Stimulated activated memory B cell treated with anti-CD40 and anti-IgM and Interleukin-4, amounts not matched to agents 10 μg/mL and 1 μg/mL and 100 μg/mL, for 72 hours (primary cell): Measurements from ENCODE around the gene CPD.
A peak's percentile ranks its signal among the peaks of the same experiment; 100 is the strongest.

Source experiments
- ATAC-seq: fragments of 150-1000 bp; cut with Tn5 transposase; 2 replicates; pipeline ENCODE4 v1.10.0; 2021
- H3K27ac Mint-ChIP-seq: one replicate; pipeline ENCODE4 v1.8.0; 2022; ENCODE audit warnings: mild to moderate bottlenecking, mixed read lengths
- H3K27me3 Mint-ChIP-seq: one replicate; pipeline ENCODE4 v1.8.0; 2022; ENCODE audit warnings: mixed read lengths
- H3K36me3 Mint-ChIP-seq: one replicate; pipeline ENCODE4 v1.8.0; 2022; ENCODE audit warnings: mixed read lengths
- H3K4me1 Mint-ChIP-seq: one replicate; pipeline ENCODE4 v1.8.0; 2022; ENCODE audit warnings: mixed read lengths
- H3K4me3 Mint-ChIP-seq: one replicate; pipeline ENCODE4 v1.8.0; 2022; ENCODE audit warnings: mild to moderate bottlenecking, moderate library complexity, mixed read lengths
- H3K9me3 Mint-ChIP-seq: one replicate; pipeline ENCODE4 v1.8.0; 2022; ENCODE audit warnings: mixed read lengths

CPD gene

DNA sequence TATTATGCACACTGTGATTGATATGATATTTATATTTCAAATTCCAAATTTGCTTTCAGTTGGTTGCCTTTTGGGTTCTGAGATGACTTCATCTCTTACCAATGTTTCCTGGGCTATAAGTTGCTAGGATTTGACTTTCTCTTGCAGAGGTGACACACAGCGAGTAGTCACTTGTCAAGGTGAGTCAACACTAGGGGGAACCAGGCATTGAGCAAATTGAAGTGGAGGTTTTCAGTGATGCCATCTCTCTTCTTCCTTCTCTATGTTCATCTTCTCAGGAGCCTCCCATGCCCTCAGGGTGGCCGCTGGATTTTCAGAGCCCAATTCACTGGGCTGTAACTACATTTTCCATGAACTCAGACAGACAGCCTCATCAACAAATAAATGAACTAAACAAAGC, 6.0 kb upstream of the CPD start:
- Mint-ChIP-seq H3K36me3 (no peaks in the 10 kb centered on the region), H3K27ac (no peak overlapping the region), H3K9me3 (no peaks in the 10 kb centered on the region), H3K27me3 (peaks cover 43% of the 10 kb centered on the region), H3K4me3 (no peak overlapping the region), H3K4me1 (no peaks in the 10 kb centered on the region)
- no peak for ATAC-seq

DNA sequence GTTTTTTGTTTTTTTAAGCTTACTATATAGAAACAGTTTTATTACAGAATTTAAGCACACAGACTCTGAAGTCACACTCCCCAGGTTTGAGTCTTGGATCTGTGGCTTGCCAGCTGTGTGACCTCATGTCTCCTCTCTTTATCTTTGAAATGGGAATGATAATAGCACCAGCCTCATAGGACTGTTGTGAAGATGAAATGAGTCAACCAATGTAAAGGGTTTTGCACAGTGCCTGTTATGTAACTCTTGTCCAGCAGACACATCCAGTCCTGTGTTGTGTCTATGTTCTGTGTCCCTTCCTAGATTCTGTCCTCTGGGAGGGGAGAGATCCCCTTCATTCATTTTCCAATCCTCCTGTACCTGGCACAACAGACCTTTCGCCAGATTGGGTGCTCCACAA, 3.1 kb upstream of the CPD start:
- H3K36me3 Mint-ChIP-seq: no peaks in the 10 kb centered on the region
- H3K27ac Mint-ChIP-seq: no peak overlapping the region
- no peak for ATAC-seq
- H3K9me3 Mint-ChIP-seq: no peaks in the 10 kb centered on the region
- H3K27me3 Mint-ChIP-seq: peaks cover 62% of the 10 kb centered on the region
- no peak overlapping the region for H3K4me3 Mint-ChIP-seq
- peaks cover 21% of the 10 kb centered on the region for H3K4me1 Mint-ChIP-seq

DNA sequence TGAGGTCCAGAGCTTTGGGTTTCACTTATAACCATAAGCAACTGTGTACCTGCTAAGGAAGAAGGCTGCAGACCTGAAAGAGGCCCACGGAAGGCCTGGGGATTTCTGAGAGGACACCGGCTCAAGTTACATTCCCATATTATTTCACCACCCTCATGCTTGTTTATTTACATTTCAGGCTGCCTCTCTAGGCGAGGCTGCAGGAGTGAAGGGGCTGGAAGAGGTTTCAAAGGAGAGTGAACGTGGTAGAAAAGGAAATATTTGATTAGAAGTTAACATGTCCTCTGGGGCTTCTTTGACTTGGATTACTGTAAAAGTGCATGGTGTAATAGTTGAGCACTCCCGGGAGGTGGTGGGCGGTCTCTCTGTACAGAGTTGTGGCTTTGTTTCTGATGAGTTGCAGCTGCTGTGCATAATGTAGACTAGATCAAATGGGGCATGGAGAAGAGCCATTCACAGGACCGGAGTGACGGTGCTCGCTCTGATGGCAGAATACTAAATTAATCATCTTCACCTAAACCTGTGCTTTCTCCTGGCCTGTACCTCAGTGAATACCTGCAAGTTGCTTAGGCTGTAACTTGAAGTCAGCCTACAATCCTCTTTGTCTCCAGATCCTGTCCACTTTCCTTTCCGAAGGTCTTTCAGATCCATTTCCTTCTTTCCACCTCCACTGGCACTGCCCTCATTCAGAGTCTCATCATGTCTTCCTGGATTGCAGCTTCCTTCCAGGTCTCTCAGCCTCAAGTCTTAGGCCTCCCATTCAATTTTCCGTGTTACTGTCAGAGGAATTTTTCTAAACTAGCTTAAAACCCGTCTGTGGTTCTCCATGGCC, 1.9 kb upstream of the CPD start:
- Mint-ChIP-seq H3K27me3 (peaks cover 72% of the 10 kb centered on the region), H3K9me3 (no peaks in the 10 kb centered on the region), H3K36me3 (no peaks in the 10 kb centered on the region), H3K27ac (no peak overlapping the region), H3K4me3 (no peak overlapping the region), H3K4me1 (peaks cover 23% of the 10 kb centered on the region)
- ATAC-seq: no peak

DNA sequence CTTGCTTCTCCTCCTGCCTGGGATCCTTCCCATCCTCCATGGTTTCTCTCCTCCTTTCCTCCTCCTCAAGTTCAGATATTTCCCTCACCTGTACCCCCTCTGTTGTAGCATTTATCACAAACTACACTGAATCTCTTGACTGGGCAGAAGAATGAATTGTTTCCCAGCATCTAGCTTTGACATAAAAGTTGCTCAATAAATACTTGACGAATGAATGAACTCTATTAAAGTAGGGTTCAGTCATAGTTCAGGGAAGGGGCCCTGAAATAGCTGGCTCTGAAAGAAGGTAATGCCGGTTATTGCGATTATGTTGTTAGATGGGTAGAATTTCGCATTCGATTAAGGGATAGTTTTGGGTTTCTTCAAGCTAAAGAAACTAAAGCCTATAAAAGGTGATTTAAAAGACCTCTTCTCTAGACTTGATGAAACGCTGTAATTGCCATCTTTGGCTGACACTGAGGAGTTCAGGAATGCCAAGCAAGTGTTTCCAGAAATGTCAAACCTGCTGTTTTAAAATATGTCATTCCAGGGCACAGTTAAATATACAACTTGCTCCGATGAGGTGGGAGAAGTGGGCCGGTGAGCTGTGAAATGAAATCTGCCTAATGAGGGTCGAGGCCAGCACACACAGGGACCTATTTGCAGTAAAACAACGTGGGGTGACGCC, 1.0 kb upstream of the CPD start:
- ATAC-seq: no peak
- H3K27ac Mint-ChIP-seq: no peak overlapping the region
- no peaks in the 10 kb centered on the region for H3K9me3 Mint-ChIP-seq
- H3K4me1 Mint-ChIP-seq: peaks cover 23% of the 10 kb centered on the region
- H3K36me3 Mint-ChIP-seq: no peaks in the 10 kb centered on the region
- H3K4me3 Mint-ChIP-seq: peak overlapping the region; percentile 88
- peaks cover 72% of the 10 kb centered on the region for H3K27me3 Mint-ChIP-seq

DNA sequence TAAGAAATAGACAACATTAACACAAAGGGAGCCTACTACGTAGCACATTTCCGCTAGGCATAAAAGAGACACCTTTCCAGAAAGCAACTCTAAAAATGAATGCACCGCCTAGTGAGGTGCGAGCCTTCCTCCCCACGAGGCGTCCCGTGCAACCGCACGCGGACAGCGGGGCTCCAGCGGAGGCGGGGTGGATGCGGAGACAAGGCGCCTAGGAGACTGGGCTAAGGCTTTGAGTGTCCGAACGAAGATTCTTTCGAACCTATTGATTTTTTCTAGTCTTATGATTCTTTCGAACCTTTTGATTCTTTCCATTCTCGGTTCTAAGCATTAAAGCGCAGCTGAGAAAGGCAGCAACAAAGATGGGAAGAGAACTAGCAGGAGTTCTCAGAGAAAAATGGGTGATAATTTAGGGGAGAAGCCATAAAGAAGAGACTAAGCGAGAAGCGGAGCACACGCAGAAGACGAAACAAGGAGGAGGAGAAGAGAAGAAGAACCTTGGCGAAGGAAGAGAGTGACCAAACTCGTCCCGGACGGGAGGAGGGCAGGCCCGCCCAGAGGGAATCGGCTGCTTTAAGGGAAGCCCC, 394 bp upstream of the CPD start:
- Mint-ChIP-seq H3K9me3 (no peaks in the 10 kb centered on the region), H3K36me3 (no peaks in the 10 kb centered on the region), H3K4me1 (peaks cover 23% of the 10 kb centered on the region), H3K4me3 (peak overlapping the region; percentile 88), H3K27me3 (peaks cover 72% of the 10 kb centered on the region), H3K27ac (peak overlapping the region; percentile 8)
- peak; percentile 15 for ATAC-seq

- no peaks in the 10 kb centered on the region for H3K36me3 Mint-ChIP-seq
- H3K9me3 Mint-ChIP-seq: no peaks in the 10 kb centered on the region
- H3K4me3 Mint-ChIP-seq: peak overlapping the region; percentile 88
- H3K27ac Mint-ChIP-seq: peak overlapping the region; percentile 8
- peak; percentile 10 for ATAC-seq
- H3K27me3 Mint-ChIP-seq: peaks cover 70% of the 10 kb centered on the region
- H3K4me1 Mint-ChIP-seq: peaks cover 23% of the 10 kb centered on the region
Observed at GRCh38 chr17:30379303-30379902, 676 bp downstream of the CPD start.

GRCh38 chr17:30379903-30380381, 1.2 kb downstream of the CPD start:
- no peaks in the 10 kb centered on the region for H3K9me3 Mint-ChIP-seq
- peak overlapping the region; percentile 88 for H3K4me3 Mint-ChIP-seq
- H3K27ac Mint-ChIP-seq: no peak overlapping the region
- H3K27me3 Mint-ChIP-seq: peaks cover 70% of the 10 kb centered on the region
- no peak for ATAC-seq
- peaks cover 23% of the 10 kb centered on the region for H3K4me1 Mint-ChIP-seq
- no peaks in the 10 kb centered on the region for H3K36me3 Mint-ChIP-seq

GRCh38 chr17:30380643-30381339, 2.1 kb downstream of the CPD start:
- no peak for ATAC-seq
- H3K36me3 Mint-ChIP-seq: peaks cover 7% of the 10 kb centered on the region
- H3K27me3 Mint-ChIP-seq: peaks cover 76% of the 10 kb centered on the region
- no peak overlapping the region for H3K4me3 Mint-ChIP-seq
- no peak overlapping the region for H3K27ac Mint-ChIP-seq
- H3K4me1 Mint-ChIP-seq: peaks cover 23% of the 10 kb centered on the region
- H3K9me3 Mint-ChIP-seq: no peaks in the 10 kb centered on the region

- Mint-ChIP-seq H3K4me1 (peaks cover 23% of the 10 kb centered on the region), H3K4me3 (no peak overlapping the region), H3K27ac (no peak overlapping the region), H3K9me3 (no peaks in the 10 kb centered on the region), H3K27me3 (peaks cover 80% of the 10 kb centered on the region), H3K36me3 (peaks cover 12% of the 10 kb centered on the region)
- no peak for ATAC-seq
Observed at GRCh38 chr17:30381340-30381659, 2.6 kb downstream of the CPD start.

DNA sequence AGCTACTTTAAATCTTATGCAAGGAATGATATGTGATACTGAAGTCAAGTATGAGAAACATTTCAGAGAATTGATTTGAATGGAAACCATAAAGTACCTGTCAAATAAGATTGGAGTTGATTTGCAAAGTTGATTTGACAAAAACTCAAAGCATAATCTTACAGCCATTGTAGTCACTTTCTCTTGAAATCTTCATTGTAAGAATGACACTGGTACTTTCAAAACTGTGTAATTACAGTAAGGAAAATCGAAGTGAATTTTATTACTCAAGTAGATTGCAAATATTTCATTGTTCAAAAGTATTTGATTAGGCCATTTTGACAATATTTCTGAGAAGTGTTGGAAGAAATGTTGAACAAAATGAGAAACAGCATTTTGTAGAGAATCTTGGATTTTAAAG, 3.6 kb downstream of the CPD start:
- peaks cover 23% of the 10 kb centered on the region for H3K4me1 Mint-ChIP-seq
- H3K4me3 Mint-ChIP-seq: no peak overlapping the region

DNA sequence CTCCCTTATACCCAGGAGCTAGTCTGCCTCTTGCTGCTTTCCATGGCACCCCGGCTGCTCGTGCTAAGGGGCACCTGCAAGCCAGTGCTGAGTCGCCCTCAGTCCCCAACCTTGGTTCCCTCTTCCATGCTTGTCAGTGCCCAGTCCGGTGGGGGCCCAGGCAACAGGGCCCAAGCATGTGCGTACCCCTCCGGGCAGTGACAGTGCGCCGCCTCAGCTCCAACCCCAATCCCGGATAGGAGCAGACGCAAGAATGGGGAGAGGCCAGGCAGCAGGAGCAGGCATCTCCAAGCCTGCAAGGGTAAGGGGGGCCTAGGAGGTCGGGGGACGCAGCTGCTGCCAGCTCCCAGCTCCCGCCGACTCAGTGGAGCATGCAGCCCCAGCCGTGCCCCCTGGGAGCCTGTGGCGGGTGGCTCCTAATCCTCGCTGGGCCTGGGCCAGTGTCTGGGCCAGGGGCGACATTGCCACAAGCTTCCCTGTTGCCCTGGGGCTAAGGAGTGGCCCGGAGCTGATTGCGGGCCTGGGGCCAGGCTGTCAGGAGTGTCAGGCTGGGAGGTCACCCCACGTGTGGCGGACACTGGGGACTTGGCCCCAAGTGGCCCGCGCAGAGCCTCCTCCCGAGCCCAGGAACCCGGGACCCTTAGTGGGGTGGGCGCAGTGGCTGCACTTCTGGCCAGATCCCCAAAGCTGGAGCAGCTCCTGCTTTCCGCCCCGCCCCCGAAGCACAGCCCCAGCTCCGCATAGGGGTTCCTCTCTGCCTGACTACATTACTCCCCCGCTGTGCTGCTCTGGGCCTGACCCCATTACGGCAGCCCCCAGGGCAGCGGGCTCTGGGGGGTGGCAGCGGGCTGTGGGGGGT, 9.8 kb downstream of the CPD start:
- Mint-ChIP-seq H3K27ac (no peak overlapping the region), H3K4me1 (no peaks in the 10 kb centered on the region), H3K27me3 (peaks cover 31% of the 10 kb centered on the region), H3K4me3 (no peak overlapping the region), H3K9me3 (no peaks in the 10 kb centered on the region), H3K36me3 (peaks cover 17% of the 10 kb centered on the region)
- no peak for ATAC-seq

More for the DNA sequence above, 3.6 kb downstream of the CPD start:
- peaks cover 17% of the 10 kb centered on the region for H3K36me3 Mint-ChIP-seq
- ATAC-seq: no peak
- peaks cover 73% of the 10 kb centered on the region for H3K27me3 Mint-ChIP-seq
- H3K9me3 Mint-ChIP-seq: no peaks in the 10 kb centered on the region
- no peak overlapping the region for H3K27ac Mint-ChIP-seq

DNA sequence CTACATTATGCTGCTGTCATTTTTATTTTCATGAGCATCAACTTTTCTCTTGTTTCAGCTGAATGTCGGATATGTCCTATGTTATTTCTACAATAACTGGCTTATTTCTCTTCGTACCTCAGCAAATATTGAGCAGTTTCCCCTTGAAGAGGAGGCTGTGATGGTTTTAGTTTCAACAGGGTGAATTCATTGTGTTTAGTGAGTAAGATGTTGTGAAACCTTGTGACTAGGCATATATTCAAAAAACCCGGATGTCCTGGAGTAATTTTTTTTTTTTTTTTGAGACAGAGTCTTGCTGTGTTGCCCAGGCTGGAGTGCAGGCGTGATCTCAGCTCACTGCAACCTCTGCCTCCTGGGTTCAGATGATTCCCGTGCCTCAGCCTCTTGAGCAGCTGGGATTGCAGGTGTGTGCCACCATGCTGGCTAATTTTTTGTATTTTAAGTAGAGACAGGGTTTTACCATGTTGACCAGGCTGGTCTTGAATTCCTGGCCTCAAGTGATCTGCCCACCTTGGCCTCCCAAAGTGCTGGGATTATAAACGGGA, 11.1 kb downstream of the CPD start:
- no peak for ATAC-seq
- Mint-ChIP-seq H3K4me1 (no peaks in the 10 kb centered on the region), H3K27ac (no peak overlapping the region), H3K27me3 (peaks cover 18% of the 10 kb centered on the region), H3K36me3 (peaks cover 17% of the 10 kb centered on the region), H3K4me3 (no peak overlapping the region), H3K9me3 (no peaks in the 10 kb centered on the region)

GRCh38 chr17:30391534-30391933, 12.8 kb downstream of the CPD start:
- H3K4me1 Mint-ChIP-seq: no peaks in the 10 kb centered on the region
- H3K4me3 Mint-ChIP-seq: no peak overlapping the region
- H3K36me3 Mint-ChIP-seq: peaks cover 2% of the 10 kb centered on the region
- peaks cover under 1% of the 10 kb centered on the region for H3K27me3 Mint-ChIP-seq
- no peak for ATAC-seq
- H3K9me3 Mint-ChIP-seq: no peaks in the 10 kb centered on the region
- H3K27ac Mint-ChIP-seq: no peak overlapping the region

- Mint-ChIP-seq H3K4me3 (no peak overlapping the region), H3K27ac (no peak overlapping the region), H3K4me1 (no peaks in the 10 kb centered on the region), H3K36me3 (no peaks in the 10 kb centered on the region), H3K9me3 (no peaks in the 10 kb centered on the region), H3K27me3 (no peaks in the 10 kb centered on the region)
- ATAC-seq: no peak
Observed at GRCh38 chr17:30393491-30393890, 14.8 kb downstream of the CPD start.
